GM19438 (cell line): ENCODE data around the gene SP2.
A peak's percentile ranks its signal among the peaks of the same experiment; 100 is the strongest.

Experiments used
- ATAC-seq: cut with Tn5 transposase; IDR thresholded peaks from one replicate; pipeline ENCODE4 v1.9.1; 2021; ENCODE audit warnings: low read depth; ENCODE audit not compliant: unreplicated experiment

SP2 gene

DNA sequence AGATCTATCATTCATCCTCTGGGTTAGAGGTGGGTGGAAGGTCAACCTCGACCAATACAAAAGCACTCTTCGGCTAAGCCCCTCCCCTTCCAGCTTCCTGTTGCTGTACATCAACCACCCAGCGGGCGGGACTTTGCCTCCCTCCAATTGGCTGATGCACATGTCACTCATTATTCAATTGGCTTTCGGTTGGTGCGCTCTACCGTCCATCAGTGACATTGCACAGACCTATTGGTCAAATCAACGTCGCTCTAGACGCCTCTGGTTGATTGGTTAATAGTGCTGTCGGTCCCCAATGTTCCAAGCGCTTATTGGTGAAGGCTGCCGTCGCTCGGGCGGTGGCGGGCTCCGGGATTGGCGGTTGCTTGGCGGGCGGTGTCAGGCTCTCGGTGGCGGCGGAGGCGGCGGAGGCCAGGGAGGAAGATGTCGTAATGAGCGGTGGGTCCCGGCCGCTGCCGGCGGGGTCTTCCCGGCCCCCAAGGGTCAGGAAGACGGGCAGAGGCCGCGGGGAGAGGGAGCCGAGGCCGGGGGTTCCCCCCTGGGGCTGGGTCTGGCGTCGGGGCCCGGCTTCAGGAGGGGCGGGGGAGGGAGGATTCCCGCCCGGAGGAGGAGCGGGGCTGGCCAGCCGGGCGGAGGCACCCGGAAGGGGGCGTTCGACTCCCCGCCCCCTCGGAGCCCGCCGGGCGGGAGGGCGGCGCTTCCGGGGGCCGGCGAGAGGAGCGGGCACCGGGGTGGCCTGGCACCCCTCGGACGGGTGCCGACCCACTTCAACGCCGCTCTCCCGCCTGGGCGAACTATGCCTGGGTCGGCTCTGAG, at the start of gene SP2:
TSS of gene SP2 (plus strand) at position 381 of the 816 bp plus-strand sequence. CDS start at position 432, 51 bp downstream.
- ATAC-seq: peak; percentile 90

DNA sequence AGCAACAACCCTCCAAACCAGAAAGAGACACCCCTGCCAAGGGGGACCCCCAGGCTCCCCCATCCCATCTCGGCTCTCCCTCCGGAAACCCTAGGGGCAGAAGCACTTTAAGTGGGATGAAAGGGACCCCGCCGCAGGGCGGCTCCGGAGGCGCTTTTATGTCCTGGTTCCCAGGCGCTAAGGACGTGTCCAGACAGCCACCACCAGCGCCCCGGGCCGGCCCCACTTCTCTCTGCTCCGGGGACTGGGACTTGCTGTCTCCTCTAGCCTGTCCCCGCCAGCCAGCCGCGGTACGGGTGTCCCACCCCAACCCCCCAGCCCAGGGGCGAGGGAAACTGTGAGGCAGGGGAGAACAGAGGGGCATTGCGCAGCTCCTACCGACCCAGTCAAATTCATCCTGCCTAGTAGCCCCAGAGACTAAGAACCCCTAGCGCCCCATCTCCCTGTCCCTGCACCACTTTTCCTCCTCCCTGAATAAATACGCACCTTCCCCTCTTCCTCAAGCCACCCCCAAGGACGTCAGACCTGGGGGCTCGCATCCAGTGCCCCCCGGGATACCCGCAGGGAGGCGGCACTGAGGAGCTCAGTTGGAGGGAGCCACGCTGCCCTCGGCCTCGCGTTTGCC, 49.2 kb upstream of the SP2 start:
- no peak for ATAC-seq

DNA sequence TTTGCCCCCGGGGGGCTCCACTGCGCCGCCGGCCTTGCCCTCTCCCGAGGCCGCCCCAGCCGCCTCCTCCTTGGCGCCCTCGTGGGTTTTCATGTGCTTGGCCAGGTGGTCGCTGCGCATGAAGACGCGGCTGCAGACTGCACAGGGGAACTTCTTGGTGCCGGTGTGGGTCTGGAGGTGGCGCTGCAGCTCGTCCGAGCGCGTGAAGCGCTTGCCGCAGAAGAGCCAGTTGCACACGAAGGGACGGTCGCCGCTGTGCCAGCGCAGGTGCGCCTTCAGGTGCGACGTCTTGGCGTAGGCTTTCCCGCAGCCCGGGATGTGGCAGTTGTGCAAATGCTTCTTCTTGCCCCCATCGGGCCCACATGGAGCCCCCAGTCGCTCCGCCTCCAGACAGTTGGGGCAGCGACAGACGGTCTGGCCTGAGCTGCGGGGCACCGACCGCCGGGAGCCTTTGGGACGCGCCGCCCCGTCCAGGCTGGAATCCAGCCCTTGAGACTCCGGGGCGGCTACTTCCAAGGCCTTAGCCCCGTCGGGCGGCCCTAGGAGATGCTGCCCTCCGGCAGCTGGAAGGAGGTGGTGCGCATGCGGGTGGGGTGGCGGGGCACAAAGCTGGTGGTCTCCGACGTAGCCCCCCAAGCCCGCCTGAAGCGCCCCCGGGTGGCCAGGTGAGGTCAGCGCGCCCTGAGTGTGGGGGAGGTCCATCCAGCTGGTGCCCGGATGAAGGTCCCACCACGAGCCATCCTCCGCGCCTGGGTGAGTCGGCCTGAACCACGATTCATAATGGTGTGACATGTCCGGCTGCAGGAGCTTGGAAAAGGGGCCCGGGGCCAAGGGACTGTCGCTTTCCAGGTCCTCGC, 48.5 kb upstream of the SP2 start:
- ATAC-seq: no peak

DNA sequence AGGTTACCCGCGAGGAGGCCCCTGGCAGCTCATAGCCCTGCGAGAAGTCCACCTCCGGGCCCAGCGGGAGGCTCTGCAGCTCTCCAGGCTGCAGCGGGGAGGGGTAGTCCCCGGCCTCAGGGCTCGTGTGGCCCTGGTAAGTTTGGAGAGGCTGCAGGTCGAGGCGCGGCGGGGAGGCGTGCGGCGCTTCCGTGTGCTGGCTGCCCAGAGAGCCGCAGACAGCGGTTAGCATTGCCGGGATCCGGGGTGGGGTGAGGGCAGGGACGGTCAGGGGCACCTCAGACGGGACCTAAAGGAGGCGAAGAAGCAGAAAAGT, 47.9 kb upstream of the SP2 start:
- no peak for ATAC-seq

DNA sequence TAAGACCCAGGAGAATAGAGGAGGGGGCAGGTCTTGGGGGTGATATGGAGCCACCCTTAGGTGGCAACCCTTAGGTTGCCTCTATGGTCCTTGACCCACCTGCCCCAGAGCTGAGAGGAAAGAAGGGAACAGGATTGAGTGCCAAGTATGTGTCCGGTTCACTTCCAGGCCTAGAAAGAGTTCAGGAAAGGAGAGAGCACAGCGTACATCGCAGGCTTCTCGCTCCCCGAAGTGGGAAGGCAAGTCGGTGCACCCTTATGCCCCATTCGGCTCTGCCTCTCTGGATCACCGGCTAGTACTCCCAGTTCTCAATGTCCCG, 45.7 kb upstream of the SP2 start:
- no peak for ATAC-seq

DNA sequence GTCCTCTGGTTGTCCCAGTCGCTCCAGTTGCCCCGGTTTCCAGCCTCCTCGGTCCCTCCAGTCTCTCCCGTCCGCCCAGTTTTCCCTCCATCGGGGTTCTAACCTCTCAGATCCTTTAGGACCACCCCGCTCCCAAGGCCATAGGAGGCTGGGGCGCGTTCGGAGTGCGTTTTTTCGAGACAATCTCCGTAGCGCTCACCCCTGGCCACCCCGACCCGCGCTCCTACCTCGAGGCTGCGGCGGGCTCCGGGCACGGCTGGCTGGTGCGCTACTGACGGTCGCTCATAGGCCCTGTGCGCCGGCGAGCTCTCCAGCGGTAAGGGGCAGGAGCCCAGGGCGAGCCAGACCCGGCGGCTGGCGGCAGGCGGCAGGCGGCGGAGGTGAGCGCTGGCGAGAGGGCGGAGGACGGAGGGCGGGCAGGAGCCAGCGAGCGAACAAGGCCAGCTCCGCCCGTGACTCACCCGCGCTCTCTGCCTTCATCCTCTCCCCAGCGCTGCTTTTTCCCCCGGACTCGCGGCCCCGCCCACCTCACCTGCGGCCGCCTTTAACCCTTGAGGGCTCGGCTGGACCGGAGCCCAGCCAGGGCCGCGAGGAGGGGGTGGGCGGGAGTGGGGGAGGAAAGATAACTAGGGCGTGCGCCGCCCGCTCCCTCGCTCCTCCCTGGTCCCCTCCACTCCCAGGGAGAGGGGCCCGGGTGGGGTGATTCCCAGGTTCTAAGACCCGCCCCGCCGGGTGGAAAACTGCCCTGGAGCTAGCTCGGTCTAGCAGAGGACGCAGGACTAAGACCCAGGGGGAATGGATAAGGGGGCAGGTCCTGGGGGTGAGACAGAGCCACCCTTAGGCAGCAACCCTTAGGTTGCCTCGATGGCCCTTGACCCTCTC, 45.1 kb upstream of the SP2 start, which contains the start of gene SP6:
TSS of gene SP6 (minus strand) at position 472 of the 882 bp plus-strand sequence. CDS start 2,734 bp downstream, outside the sequence.
- no peak for ATAC-seq

DNA sequence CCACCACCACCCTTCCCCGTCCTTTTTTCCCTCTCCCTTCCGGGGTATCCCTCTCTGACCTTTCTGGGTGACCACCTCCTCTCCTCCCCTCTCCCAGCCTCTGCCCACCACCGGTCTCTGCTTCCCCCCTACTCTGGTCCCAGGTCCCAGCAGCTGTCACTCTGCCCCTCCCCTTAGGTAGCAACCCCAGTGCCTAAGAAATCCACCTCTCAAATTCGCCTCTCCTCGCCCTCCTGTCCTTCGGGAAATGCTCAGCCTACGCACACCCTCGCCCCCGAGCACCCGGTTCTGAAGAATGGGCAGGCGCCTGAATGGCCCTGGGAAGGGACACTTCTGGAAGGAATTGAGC, 44.3 kb upstream of the SP2 start:
- no peak for ATAC-seq

DNA sequence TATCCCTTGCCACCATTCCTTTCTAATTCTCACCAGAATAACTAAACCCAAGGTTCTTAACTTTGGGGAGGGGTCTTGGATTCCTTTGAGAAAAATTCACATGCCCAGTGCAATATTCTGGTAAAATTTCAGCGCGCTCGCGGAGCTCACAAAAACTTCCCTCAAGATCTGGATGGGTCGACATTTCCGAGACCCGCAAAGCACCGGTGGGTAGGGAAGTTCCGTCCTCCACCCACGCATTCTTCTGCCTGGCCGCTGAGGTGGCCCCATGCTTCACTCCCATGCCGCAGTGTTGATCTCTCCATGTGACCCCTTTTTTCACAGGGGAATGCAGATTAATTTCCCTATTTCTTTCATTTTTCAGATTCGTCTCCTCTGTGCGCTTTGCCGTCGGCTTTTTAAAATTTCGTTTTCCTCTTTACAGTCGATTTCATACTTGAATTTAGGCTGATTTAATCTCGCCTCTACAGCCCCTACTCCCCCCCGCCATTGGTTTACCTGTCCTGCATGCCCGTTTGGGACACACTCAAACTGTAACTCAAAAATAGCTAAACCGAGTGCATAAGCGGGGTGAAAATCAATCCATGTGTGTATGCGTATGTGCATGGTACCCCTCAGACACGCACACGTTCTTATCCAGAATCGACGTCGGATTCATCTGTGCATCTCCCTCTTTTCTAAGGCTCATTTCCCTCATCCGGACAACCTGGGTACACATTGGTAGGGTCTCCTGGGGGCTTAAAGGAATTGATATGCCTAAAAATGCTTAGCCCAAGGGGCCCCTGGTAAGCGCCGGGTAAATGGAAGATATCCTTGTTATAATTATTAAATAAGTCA, 43.7 kb upstream of the SP2 start:
- ATAC-seq: no peak

DNA sequence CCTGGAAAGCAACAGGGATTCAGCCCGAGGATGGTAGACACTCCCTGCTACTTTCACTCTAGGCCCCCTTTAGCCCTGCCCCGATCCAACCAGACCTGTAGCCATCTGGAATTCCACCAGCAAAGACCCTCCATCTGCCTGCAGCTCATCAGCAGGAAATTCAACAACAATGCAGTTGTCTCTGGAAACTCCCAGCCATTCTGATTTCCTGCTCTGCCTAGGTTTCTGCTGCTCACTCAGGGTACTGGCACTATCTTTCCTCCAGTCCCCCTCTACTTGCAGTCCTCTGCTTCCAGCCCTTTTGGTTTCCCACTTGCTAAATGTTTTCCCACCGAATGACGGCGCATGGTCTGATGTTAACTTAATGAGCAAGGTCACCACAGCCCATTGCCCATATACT, 42.4 kb upstream of the SP2 start:
- ATAC-seq: no peak

DNA sequence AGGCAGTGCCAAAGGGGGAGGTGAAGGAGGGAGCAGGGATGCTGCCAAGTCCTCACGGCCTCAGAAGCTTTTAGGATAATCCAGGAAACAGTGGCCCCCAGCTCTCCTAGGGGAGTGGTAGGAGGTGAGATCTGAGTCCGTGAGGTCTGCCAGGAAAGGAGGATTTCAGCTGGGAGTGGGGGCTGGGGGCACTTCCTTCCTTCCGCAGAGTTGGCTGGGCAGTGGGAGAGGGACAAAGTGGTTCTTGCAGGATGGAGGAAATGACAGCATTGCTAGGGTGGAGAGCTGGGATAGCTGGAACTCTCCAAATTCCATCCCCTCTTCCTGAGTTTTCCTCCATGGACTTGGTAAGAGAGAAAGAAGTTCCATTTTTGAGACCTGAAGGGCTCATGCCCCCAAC, 40.3 kb upstream of the SP2 start:
- no peak for ATAC-seq

DNA sequence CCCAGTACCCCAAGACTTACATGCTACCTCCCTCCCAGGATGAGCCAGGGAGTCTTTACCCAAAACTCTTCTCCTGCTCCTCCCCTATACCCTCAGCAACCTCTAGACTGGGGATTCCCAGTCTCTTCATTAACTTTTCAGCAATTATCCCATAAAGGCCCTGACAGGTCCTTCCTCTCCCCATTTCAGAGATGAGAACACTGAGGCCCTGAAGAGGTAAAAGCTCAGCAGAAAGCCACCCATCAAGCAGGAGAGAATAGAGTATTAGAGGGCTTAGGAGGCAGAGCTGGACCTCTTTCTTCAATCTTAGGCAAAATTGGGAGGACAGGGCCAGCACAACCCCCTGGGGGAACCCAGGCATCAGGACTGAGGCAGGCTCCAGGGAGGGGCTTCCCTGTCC, 39.2 kb upstream of the SP2 start:
- no peak for ATAC-seq

DNA sequence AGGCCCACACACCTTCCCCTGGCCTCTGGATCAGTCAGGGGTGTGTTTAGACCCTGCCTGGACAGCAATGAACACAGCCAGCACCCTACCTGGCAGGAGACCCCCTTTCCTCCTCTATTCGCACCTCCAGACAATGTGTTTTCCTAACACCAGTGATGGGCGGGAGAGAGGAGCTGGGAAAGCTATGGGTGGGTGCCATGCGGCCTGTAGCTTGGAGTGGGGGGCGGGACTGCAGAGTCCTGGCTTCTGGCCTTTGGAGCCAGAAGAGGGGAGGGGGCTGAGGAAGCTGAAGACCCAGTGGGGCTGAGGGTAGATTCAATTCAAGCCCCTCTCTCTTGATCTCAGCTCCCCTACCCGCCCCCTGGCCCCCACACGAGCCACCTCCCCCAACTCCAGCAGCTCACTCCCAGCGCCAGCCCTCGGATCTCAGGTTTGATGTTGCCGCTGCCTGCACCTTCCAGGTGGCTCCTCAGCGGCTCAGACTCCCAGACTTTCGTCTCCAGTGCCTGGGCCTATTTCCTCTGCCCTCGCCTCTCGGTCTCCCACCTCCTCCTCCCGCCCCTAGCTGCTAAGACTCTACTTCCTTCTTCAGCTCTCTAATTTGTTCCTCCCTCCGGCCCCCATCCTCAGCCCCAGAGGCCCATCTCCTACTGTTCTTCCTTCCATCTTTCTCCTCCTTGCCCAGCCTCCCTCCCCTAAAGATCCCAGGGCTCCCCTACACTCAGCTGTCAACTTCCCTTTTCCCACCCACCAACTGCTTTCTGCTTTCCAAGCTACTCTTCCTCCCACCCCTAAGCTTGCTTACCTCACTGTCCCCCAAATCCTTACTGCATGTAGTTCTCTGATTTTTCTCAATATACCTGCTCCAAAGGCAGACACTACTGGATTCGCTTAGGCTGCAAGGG, 38.2 kb upstream of the SP2 start:
- no peak for ATAC-seq

DNA sequence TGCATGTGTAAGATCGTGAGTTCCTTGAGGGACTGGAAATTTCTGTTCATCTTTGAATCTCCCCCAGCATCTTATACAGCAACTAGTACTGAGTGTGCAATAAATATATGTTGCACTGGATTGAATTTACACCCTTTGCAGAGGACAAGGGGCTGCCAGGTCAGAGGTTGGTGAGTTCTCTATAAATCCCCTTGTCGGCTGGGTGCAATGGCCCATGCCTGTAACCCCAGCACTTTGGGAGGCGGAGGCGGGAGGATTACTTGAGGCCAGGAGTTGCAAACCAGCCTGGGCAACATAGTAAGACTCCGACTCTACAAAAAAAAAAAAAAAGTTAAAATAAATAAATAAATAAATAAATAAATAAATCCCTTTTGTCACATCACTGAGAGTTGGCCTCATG, 35.6 kb upstream of the SP2 start:
- ATAC-seq: no peak

DNA sequence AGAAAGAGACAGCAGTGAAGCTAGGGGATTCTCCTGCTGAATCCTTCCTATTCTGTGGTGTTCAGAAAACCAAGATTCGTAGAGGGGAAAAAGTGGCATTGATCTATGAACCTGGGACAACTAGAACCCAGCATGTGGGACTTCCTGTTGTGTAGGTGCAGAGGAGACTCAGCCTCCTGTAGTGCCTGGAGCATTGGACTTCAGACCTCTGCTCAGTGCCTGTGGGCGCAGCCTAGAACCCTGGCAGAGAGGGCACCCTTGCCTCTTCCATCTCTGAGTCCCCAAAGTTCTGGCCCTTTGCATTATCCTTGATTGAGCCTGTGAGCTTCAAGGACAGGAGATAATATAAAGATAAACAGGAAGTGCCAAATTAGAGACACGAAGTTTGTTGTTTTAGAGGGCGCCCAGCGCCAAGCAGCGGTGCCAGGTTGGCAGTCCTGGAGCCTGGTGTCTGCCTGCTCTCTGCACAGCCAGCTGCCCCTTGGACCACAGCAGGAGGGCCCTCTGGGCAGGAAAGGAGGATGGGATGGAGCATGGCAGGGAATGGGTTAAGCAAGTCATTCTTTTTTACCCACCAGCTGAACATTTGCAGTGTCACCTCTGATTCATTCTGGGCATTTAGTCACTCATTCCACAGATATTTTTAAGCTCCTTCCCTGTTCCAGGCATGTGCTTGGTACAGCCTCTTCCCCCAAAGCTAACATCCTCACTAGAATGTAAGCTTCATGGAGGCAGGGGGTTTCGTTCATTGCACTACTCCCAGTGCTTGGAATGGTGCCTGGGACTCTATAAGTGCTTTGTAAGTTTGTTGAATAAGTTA, 33.2 kb upstream of the SP2 start:
- no peak for ATAC-seq

DNA sequence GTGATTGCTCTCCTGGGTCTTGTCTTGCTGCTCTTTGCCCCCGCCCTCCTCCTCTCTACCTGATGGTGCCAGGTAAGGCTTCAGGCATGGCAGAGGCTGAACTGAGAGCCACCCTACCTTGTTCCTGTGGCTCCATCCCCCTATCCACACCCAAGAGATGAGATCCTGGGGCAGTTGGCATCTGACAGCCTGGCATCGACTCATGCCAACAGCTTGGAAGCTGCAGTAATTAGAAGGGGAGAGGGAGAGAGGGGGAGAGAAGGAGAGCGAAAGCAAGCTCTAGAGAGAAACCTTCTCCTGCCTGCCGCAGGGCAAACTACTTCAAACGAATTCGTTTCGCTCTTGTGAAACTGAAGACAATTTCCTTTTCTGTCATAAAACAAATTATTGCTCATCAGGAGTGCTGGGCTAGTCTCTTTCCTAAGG, 31.2 kb upstream of the SP2 start:
- ATAC-seq: no peak

DNA sequence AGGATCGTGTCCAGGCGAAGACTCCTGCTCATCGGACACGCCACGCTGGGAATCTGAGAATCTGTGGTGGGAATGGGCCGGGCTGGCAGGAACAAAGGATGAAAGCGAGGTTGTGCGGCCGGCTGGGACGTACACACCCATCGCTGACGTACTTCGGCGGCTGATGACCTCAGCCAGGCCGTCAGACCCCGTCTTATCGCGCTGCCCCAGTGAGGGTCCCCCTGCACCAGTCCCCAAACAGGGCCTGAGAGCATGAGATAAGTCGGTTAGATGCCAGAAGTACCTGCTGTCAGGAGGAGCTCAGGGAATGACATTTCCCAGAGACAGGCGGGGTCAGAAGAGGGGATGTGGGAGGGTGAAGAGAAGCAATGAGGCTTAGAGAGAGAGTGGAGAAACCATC, 29.1 kb upstream of the SP2 start:
- no peak for ATAC-seq

DNA sequence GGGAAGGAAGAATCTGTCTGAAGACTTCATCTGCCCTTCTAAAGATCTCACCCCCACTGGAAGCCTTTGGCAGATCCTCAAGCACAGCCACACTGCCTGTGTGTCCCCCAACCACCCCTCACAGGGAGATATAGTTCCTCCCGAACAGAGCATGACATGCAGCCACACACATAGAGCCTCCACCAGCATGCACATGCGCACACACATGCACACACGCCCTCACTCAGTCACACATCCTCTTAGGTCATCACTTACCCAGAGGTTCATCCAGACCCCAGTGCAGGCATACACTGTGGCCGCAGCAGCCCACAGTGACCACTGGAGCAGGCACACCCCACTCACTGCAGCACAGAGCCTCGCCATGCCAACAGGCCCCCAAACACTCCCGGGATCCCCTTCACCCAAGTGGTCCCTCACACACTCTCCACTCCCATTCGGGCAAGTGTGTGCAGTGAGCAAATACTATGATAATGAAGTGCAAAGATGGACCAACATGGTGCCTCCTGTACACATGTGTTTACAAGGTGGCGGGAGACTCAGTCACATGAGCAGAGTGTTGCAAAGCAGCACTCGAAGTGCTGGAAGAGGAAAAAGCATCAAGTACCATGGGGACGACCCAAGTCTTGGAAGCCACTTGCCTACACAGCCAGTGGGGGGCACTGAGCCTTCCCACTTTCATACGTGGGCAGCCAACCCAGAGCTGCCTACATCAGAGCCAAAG, 28.1 kb upstream of the SP2 start:
- no peak for ATAC-seq
